Measurements from ENCODE around the gene PSPN. TPM values are rescaled to one million over a fixed set of nuclear protein-coding genes. Genes with fewer than 3 reads are reported as not detected.

Gene PSPN
- total and polyA plus RNA-seq, 2 of the 13 experiments (the other 11 are each of a cell fraction or from before 2014, with no cell fraction given) = 0.69 to 1.1 TPM

DNA sequence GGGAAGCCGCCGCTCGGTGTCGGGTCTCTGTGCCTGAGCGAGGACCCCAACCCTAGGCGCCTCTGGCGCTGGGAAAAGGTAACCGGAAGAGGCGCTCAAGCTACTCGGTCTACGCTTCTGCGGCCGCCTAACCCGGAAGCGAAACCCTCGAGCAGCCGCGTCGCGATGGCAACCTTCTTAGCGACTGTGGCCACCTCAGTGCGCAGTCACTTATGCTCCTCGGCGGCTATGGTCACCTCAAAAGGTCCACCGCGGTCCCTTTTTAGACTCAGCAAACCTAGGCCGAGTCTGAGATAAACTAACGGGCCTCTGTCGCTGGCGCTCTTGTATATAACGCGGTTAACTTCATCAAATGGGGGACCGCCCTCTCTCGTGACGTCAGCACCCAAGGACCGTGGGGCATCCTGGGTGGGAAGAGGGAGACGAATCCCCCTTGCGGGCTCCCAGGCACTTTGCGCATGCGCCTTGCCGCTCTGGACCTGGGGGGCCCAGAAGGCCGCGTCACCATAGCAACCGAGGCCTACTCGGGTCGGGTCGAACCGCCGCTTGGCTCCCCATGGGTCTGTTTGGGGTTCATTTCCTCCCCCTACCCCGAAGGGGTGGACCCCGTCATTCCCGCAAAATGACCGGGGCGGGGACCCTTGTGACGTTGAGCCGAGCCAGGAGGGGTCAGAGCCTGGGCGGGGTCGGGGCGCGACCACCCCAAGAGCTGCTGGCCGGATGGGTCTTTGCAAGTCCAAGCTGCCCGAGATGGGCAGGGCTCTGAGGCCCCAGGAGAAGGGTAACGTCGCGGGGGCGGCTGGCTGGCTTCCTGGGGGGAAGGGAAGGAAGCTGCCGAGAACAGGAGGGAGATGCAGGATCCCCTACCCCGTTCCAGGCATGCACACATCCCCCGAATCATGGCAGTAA is 17.6 kb upstream of the PSPN start, which contains the start of gene GTF2F1 (continued):
- peak; percentile 77; the same call in 1 of the 2 replicates for TF ChIP-seq NFAT5 (CRISPR knock-in tag; IDR thresholded peaks at IDR 0.05)
- TF ChIP-seq DMAP1 (CRISPR knock-in tag; IDR thresholded peaks at IDR 0.05) = peak; percentile 46; the same call in 1 of the 2 replicates
- 0 out of 2 replicates have a peak, but pooled peaks have one; percentile 19 for TF ChIP-seq PHF21A (CRISPR knock-in tag; IDR thresholded peaks at IDR 0.05)
- 0 out of 2 replicates have a peak, but pooled peaks have one; percentile 14 for TF ChIP-seq CC2D1A (CRISPR knock-in tag; IDR thresholded peaks at IDR 0.05)
- 0 out of 2 replicates have a peak, but pooled peaks have one; percentile 58 for TF ChIP-seq ZNF709 (CRISPR knock-in tag; IDR thresholded peaks at IDR 0.05)
- TF ChIP-seq, protein P1, sequence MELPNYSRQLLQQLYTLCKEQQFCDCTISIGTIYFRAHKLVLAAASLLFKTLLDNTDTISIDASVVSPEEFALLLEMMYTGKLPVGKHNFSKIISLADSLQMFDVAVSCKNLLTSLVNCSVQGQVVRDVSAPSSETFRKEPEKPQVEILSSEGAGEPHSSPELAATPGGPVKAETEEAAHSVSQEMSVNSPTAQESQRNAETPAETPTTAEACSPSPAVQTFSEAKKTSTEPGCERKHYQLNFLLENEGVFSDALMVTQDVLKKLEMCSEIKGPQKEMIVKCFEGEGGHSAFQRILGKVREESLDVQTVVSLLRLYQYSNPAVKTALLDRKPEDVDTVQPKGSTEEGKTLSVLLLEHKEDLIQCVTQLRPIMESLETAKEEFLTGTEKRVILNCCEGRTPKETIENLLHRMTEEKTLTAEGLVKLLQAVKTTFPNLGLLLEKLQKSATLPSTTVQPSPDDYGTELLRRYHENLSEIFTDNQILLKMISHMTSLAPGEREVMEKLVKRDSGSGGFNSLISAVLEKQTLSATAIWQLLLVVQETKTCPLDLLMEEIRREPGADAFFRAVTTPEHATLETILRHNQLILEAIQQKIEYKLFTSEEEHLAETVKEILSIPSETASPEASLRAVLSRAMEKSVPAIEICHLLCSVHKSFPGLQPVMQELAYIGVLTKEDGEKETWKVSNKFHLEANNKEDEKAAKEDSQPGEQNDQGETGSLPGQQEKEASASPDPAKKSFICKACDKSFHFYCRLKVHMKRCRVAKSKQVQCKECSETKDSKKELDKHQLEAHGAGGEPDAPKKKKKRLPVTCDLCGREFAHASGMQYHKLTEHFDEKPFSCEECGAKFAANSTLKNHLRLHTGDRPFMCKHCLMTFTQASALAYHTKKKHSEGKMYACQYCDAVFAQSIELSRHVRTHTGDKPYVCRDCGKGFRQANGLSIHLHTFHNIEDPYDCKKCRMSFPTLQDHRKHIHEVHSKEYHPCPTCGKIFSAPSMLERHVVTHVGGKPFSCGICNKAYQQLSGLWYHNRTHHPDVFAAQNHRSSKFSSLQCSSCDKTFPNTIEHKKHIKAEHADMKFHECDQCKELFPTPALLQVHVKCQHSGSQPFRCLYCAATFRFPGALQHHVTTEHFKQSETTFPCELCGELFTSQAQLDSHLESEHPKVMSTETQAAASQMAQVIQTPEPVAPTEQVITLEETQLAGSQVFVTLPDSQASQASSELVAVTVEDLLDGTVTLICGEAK (IDR thresholded peaks at IDR 0.05) = peak; percentile 54; the same call in 1 of the 2 replicates
- TF ChIP-seq, protein P1 (CRISPR knock-in tag; IDR thresholded peaks at IDR 0.05) = no peak; the same call in 1 of the 2 replicates
- peak; percentile 9; the same call in 1 of the 2 replicates for TF ChIP-seq SPEN (CRISPR knock-in tag; IDR thresholded peaks at IDR 0.05; ENCODE audit: low read depth)
- TF ChIP-seq ZNF143 (CRISPR knock-in tag; IDR thresholded peaks at IDR 0.05) = peak; percentile 85
- 0 out of 2 replicates have a peak, but pooled peaks have one; percentile 3 for TF ChIP-seq REPIN1 (CRISPR knock-in tag; IDR thresholded peaks at IDR 0.05; ENCODE audit: borderline replicate concordance, low read depth)
- TF ChIP-seq GLI4 (CRISPR knock-in tag; IDR thresholded peaks at IDR 0.05; ENCODE audit: borderline replicate concordance) = no peak
- TF ChIP-seq ZGPAT (CRISPR knock-in tag; IDR thresholded peaks at IDR 0.05) = peak; percentile 72

All from HepG2 (cell line).